PFSK-1 (cell line): ENCODE measurements around the gene ARPC1B.

ENCODE experiments used
- FOXP2 ChIP-seq: optimal IDR thresholded peaks from 2 replicates; pipeline ENCODE3; 2011; ENCODE audit warnings: borderline replicate concordance, control low read depth, inconsistent platforms; ENCODE audit not compliant: insufficient read depth; ENCODE audit errors: extremely low read length, extremely low read depth
- POLR2AphosphoS5 ChIP-seq: IDR thresholded peaks from 2 replicates; pipeline ENCODE4 v1.6.1; 2012; ENCODE audit warnings: low read depth, mild to moderate bottlenecking, control low read depth, low read length, moderate library complexity
- REST ChIP-seq, 2 experiments: IDR thresholded peaks; 2 replicates each; pipeline versions ENCODE4 v1.6.1 to v1.8.0; 2011 to 2012; ENCODE audit warnings: low read depth in 2 of 2, low read length in 2 of 2, control low read depth in 1 of 2, inconsistent platforms in 1 of 2, mild to moderate bottlenecking in 1 of 2, moderate library complexity in 1 of 2; ENCODE audit not compliant: insufficient read depth in 1 of 2
- SIN3A ChIP-seq: IDR thresholded peaks from 2 replicates; pipeline ENCODE4 v1.6.1; 2012; ENCODE audit warnings: mild to moderate bottlenecking, low read length, moderate library complexity, borderline replicate concordance; ENCODE audit not compliant: insufficient read depth
- TAF1 ChIP-seq: IDR thresholded peaks from 2 replicates; pipeline ENCODE4 v1.6.1; 2012; ENCODE audit warnings: low read length, control low read depth, borderline replicate concordance; ENCODE audit not compliant: insufficient read depth

ARPC1B gene

DNA sequence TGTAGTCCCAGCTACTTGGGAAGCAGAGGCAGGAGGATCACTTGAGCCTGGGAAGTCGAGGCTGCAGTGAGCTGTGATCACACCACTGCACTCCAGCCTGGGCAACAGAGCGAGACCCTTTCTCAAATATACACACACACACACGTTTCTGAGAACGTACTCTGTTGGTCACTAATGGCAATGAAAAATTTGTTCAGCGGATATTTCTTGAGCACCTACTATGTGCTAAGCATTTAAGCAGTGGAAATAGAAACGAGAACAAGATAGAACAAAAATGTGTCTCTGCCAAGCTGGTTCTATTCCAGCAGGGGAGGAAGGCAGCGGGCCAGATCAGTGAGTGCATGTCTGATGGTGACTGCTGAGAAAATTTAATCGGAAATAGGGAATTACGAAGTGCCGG, 8.7 kb downstream of the ARPC1B start:
- TF ChIP-seq POLR2AphosphoS5 (no peak), REST (IDR thresholded peaks at IDR 0.05; ENCODE audit: insufficient read depth in 1 of 2, low read depth in 2 of 2, low read length in 2 of 2) (no peak), TAF1 (no peak), SIN3A (no peak), FOXP2 (no peak)

GRCh38 chr7:99383791-99384370, 9.4 kb downstream of the ARPC1B start:
- TF ChIP-seq FOXP2 (no peak), POLR2AphosphoS5 (no peak), REST (IDR thresholded peaks at IDR 0.05; ENCODE audit: insufficient read depth in 1 of 2, low read depth in 2 of 2, low read length in 2 of 2) (no peak), SIN3A (no peak), TAF1 (no peak)

- TF ChIP-seq TAF1: no peak
- TF ChIP-seq FOXP2: no peak
Observed at GRCh38 chr7:99384523-99384922, 10.0 kb downstream of the ARPC1B start.

DNA sequence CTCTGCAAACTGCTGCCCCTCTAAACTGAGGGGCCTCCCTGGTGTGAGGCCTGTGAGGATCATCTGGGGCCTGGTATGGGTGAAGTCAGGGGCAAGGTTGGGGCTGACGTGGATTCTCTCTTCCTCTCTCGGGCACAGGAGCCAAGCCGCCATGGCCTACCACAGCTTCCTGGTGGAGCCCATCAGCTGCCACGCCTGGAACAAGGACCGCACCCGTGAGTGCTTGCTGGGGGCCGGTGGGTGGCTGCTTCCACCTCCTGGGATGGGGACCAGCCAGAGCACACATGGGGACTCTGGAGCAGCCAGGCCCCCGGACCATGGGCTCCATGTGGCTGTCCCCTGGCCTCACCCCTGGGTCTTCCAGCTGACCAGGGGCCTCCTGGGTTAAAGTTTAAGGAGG, 11.0 kb downstream of the ARPC1B start:
- no peak for TF ChIP-seq TAF1
- no peak for TF ChIP-seq POLR2AphosphoS5
- TF ChIP-seq FOXP2: no peak
- TF ChIP-seq REST (IDR thresholded peaks at IDR 0.05; ENCODE audit: insufficient read depth in 1 of 2, low read depth in 2 of 2, low read length in 2 of 2): no peak
- no peak for TF ChIP-seq SIN3A

- TF ChIP-seq FOXP2: no peak
- TF ChIP-seq SIN3A: no peak
- TF ChIP-seq REST (IDR thresholded peaks at IDR 0.05; ENCODE audit: insufficient read depth in 1 of 2, low read depth in 2 of 2, low read length in 2 of 2): no peak
- no peak for TF ChIP-seq POLR2AphosphoS5
- TF ChIP-seq TAF1: no peak
Observed at GRCh38 chr7:99386584-99387238, 12.2 kb downstream of the ARPC1B start.
